IMR-90 (cell line): Measurements from ENCODE around the gene SPRYD7. TPM values are rescaled to one million over a fixed set of nuclear protein-coding genes. Genes with fewer than 3 reads are reported as not detected.

Source experiments
- ATAC-seq: fragments of 200-7000 bp; cut with Tn5 transposase; 2 replicates; pipeline ENCODE4 v1.9.1; 2020; ENCODE audit warnings: low read depth, mild to moderate bottlenecking, moderate library complexity
- BruUV-seq: library from RNA; stranded (reverse); fragments of 400-500 nt; replicated peaks from 2 replicates; lab custom pipeline; 2021; lab: Mats Ljungman, UMichigan
- CTCF ChIA-PET: fragments of 300-600 bp; formaldehyde crosslinking; extraction: SDS; loops from one replicate; lab custom pipeline; 2021; ENCODE audit warnings: antibody characterized with exemption; lab: Yijun Ruan, JAX
- POLR2A ChIA-PET: fragments of 300-600 bp; sonication (Branson Sonifier 250); formaldehyde crosslinking; loops from one replicate; lab custom pipeline; 2022; ENCODE audit warnings: antibody characterized with exemption; ENCODE audit not compliant: unreplicated experiment; lab: Charles Lee
- DNase-seq: peaks from one replicate; pipeline ENCODE4 v3.0.0; 2013
- H2AFZ ChIP-seq: replicated peaks from 2 replicates; pipeline ENCODE3; 2013; ENCODE audit warnings: low read length, mild to moderate bottlenecking; ENCODE audit not compliant: poor library complexity
- H2AK5ac ChIP-seq: 2 replicates; pipeline ENCODE4 v1.6.1; 2013; ENCODE audit warnings: low read depth, low read length, inconsistent platforms
- H2AK9ac ChIP-seq: replicated peaks from 2 replicates; pipeline ENCODE3; 2013; ENCODE audit warnings: mild to moderate bottlenecking, low read depth, low read length, moderate library complexity; ENCODE audit not compliant: poor library complexity
- H2BK120ac ChIP-seq: 2 replicates; pipeline ENCODE4 v1.6.1; 2013; ENCODE audit warnings: low read depth, low read length, inconsistent platforms
- H2BK15ac ChIP-seq: 3 replicates; pipeline ENCODE4 v1.6.1; 2013; ENCODE audit warnings: low read depth, low read length, inconsistent platforms
- H2BK20ac ChIP-seq: 2 replicates; pipeline ENCODE4 v1.6.1; 2013; ENCODE audit warnings: low read depth, mild to moderate bottlenecking, inconsistent platforms, low read length, moderate library complexity
- H2BK5ac ChIP-seq: 2 replicates; pipeline ENCODE4 v1.6.1; 2013; ENCODE audit warnings: mild to moderate bottlenecking, low read depth, low read length, inconsistent platforms; ENCODE audit not compliant: poor library complexity, severe bottlenecking
- H3K14ac ChIP-seq: replicated peaks from 2 replicates; pipeline ENCODE4 v1.6.1; 2013; ENCODE audit warnings: low read depth, low read length, inconsistent platforms
- H3K18ac ChIP-seq: 2 replicates; pipeline ENCODE4 v1.6.1; 2013; ENCODE audit warnings: low read depth, low read length, control low read depth
- H3K23ac ChIP-seq: 2 replicates; pipeline ENCODE4 v1.6.1; 2013; ENCODE audit warnings: low read depth, low read length, inconsistent platforms
- H3K27ac ChIP-seq: 2 replicates; pipeline ENCODE4 v1.5.1; 2013; ENCODE audit warnings: mild to moderate bottlenecking, control low read depth, low read length; ENCODE audit not compliant: insufficient read depth
- H3K27me3 ChIP-seq: 2 replicates; pipeline ENCODE4 v1.6.1; 2013; ENCODE audit warnings: low read length; ENCODE audit not compliant: control insufficient read depth, insufficient read depth
- H3K36me3 ChIP-seq: 2 replicates; pipeline ENCODE4 v1.6.1; 2013; ENCODE audit warnings: low read length, mixed read lengths; ENCODE audit not compliant: control insufficient read depth, insufficient read depth
- H3K4ac ChIP-seq: 2 replicates; pipeline ENCODE4 v1.6.1; 2013; ENCODE audit warnings: low read depth, low read length, inconsistent platforms
- H3K4me1 ChIP-seq: 2 replicates; pipeline ENCODE4 v1.6.1; 2013; ENCODE audit warnings: low read length, mixed read lengths; ENCODE audit not compliant: control insufficient read depth, insufficient read depth
- H3K4me2 ChIP-seq: 2 replicates; pipeline ENCODE4 v1.6.1; 2013; ENCODE audit warnings: low read depth, mild to moderate bottlenecking, control low read depth, low read length, moderate library complexity
- H3K4me3 ChIP-seq: 2 replicates; pipeline ENCODE4 v1.5.1; 2013; ENCODE audit warnings: low read depth, mild to moderate bottlenecking, control low read depth, low read length, moderate library complexity; ENCODE audit not compliant: insufficient read depth
- H3K56ac ChIP-seq: 2 replicates; pipeline ENCODE4 v1.6.1; 2013; ENCODE audit warnings: low read length, inconsistent platforms; ENCODE audit not compliant: insufficient read depth; ENCODE audit errors: extremely low read depth
- H3K79me1 ChIP-seq, 2 experiments: 2 replicates each; pipeline ENCODE4 v1.6.1; 2013; ENCODE audit warnings: low read length in 2 of 2, inconsistent platforms in 1 of 2, low read depth in 1 of 2
- H3K9ac ChIP-seq: 2 replicates; pipeline ENCODE4 v1.6.1; 2013; ENCODE audit warnings: low read depth, low read length, control low read depth
- H3K9me1 ChIP-seq: 2 replicates; pipeline ENCODE4 v1.6.1; 2013; ENCODE audit warnings: low read length, inconsistent platforms; ENCODE audit not compliant: insufficient read depth
- H3K9me3 ChIP-seq: 2 replicates; pipeline ENCODE4 v1.6.1; 2013; ENCODE audit warnings: low read length; ENCODE audit not compliant: control insufficient read depth, insufficient read depth
- H4K20me1 ChIP-seq: 2 replicates; pipeline ENCODE4 v1.6.1; 2013; ENCODE audit warnings: low read length, inconsistent platforms; ENCODE audit not compliant: insufficient read depth
- H4K5ac ChIP-seq: 2 replicates; pipeline ENCODE4 v1.6.1; 2013; ENCODE audit warnings: mild to moderate bottlenecking, low read depth, low read length, control low read depth
- H4K8ac ChIP-seq, 2 experiments: 2 replicates each; pipeline ENCODE4 v1.6.1; 2013; ENCODE audit warnings: low read depth in 2 of 2, low read length in 2 of 2, control low read depth in 1 of 2, inconsistent platforms in 1 of 2
- H4K91ac ChIP-seq: 2 replicates; pipeline ENCODE4 v1.6.1; 2013; ENCODE audit warnings: low read depth, low read length, inconsistent platforms; ENCODE audit not compliant: insufficient read depth
- CEBPB ChIP-seq: IDR thresholded peaks from 2 replicates; pipeline ENCODE4 v1.6.1; 2012; ENCODE audit warnings: low read depth, low read length, improper control_type of control experiment
- CHD1 ChIP-seq: IDR thresholded peaks from 2 replicates; pipeline ENCODE4 v1.6.1; 2012; ENCODE audit warnings: low read depth, low read length, improper control_type of control experiment
- FOS ChIP-seq: fragments of 150-350 bp; IDR thresholded peaks from 2 replicates; pipeline ENCODE4 v1.6.1; 2016; ENCODE audit warnings: low read depth, low read length
- MAZ ChIP-seq: IDR thresholded peaks from 2 replicates; pipeline ENCODE4 v1.6.1; 2012; ENCODE audit warnings: low read depth, mild to moderate bottlenecking, low read length, improper control_type of control experiment, moderate library complexity, borderline replicate concordance
- MXI1 ChIP-seq: IDR thresholded peaks from 2 replicates; pipeline ENCODE4 v1.6.1; 2012; ENCODE audit warnings: low read depth, mild to moderate bottlenecking, low read length, moderate library complexity, borderline replicate concordance
- POLR2A ChIP-seq: IDR thresholded peaks from 2 replicates; pipeline ENCODE4 v1.6.1; 2012; ENCODE audit warnings: mild to moderate bottlenecking, low read depth, low read length
- RAD21 ChIP-seq: IDR thresholded peaks from 2 replicates; pipeline ENCODE4 v1.6.1; 2012; ENCODE audit warnings: low read length, improper control_type of control experiment
- RCOR1 ChIP-seq: IDR thresholded peaks from 2 replicates; pipeline ENCODE4 v1.6.1; 2012; ENCODE audit warnings: mild to moderate bottlenecking, low read length, improper control_type of control experiment; ENCODE audit not compliant: insufficient replicate concordance
- SMC3 ChIP-seq: fragments of 150-350 bp; IDR thresholded peaks from 2 replicates; pipeline ENCODE4 v1.6.1; 2016; ENCODE audit warnings: low read depth, mild to moderate bottlenecking, antibody characterized with exemption, low read length, moderate library complexity
- WGBS, 2 experiments: methylation state at CpG; one replicate each; pipeline versions ENCODE4 v1.1.5 to v1.1.7; 2013; ENCODE audit warnings: missing lambda C conversion rate in 2 of 2; ENCODE audit not compliant: insufficient read length in 1 of 2; ENCODE audit errors: extremely low coverage in 2 of 2; 5-methylcytosine and 5-hydroxymethylcytosine counted together
- dilution Hi-C: fragments of 300-500 bp; cut with HindIII; formaldehyde crosslinking; loops from one replicate; pipeline ENCODE4 v1.14.3; 2018; ENCODE audit warnings: low sequenced_read_pairs; ENCODE audit not compliant: unreplicated experiment
- in situ Hi-C: fragments of 300-500 bp; cut with MboI; formaldehyde crosslinking; loops from 3 replicates; pipeline ENCODE4 v1.14.3; 2019; ENCODE audit warnings: low sequenced_read_pairs, inconsistent platforms, mixed read lengths
- intact Hi-C: fragments of 100-400 bp; cut with micrococcal nuclease; formaldehyde crosslinking; loops from 2 replicates; pipeline ENCODE4 v1.10.0; 2022
- polyA plus RNA-seq, 3 experiments: library from polyadenylated mRNA; depleted of rRNA; stranded (reverse); fragments of >200 nt; gene quantifications; 2 replicates each; pipeline ENCODE4 v1.2.3, GENCODE V29; 2012; ENCODE audit warnings: low replicate concordance in 1 of 3
- total RNA-seq: library from RNA; depleted of rRNA; stranded (reverse); fragments of >200 nt; gene quantifications from 2 replicates; pipeline ENCODE4 v1.2.3, GENCODE V29; 2012
- TF ChIP-seq, protein P1 (sequence below): fragments of 150-350 bp; IDR thresholded peaks from 2 replicates; pipeline ENCODE4 v1.6.1; 2016; ENCODE audit warnings: low read depth, mild to moderate bottlenecking, low read length, moderate library complexity, borderline replicate concordance

The SPRYD7 gene
- total and polyA plus RNA-seq, 2 of the 4 experiments (the other 2 are of a cell fraction), result 5.6 to 20.2 TPM

DNA sequence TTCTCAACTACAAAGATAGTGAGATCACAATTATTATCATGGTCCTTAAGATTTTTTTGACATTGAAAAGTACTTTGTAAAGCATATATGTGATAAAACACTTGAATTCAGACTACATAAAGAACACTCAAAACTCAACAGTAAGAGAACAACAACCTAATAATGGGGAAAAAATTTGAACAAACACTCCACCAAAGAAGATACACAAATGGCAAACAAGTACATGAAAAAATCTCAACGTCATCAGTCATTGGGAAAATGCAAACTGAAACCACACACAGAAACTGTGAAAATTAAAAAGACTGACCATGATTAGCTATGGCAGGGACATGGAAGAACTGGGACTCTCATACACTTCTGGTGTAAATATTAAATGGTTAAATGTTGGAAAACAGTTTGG, 70.9 kb downstream of the SPRYD7 start:
- TF ChIP-seq FOS (no peak), SMC3 (no peak), CHD1 (no peak), RCOR1 (no peak), RAD21 (no peak), CEBPB (no peak), MAZ (no peak), MXI1 (no peak), POLR2A (no peak)
- TF ChIP-seq, protein P1, sequence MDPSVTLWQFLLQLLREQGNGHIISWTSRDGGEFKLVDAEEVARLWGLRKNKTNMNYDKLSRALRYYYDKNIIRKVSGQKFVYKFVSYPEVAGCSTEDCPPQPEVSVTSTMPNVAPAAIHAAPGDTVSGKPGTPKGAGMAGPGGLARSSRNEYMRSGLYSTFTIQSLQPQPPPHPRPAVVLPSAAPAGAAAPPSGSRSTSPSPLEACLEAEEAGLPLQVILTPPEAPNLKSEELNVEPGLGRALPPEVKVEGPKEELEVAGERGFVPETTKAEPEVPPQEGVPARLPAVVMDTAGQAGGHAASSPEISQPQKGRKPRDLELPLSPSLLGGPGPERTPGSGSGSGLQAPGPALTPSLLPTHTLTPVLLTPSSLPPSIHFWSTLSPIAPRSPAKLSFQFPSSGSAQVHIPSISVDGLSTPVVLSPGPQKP, result no peak
- dilution Hi-C loops, result no loop called here

More for the DNA sequence above, 70.9 kb downstream of the SPRYD7 start:
- H3K4me2 ChIP-seq, result no peak overlapping the region
- in situ Hi-C loops, result no loop called here
- intact Hi-C loops, result no loop called here
- H4K91ac ChIP-seq, result no peak overlapping the region
- POLR2A ChIA-PET, result no interaction called here
- no peak overlapping the region for H3K18ac ChIP-seq
- DNase-seq, result no peak
- no peaks in the 10 kb centered on the region for H3K4me1 ChIP-seq
- no peak overlapping the region for H2BK5ac ChIP-seq
- H4K5ac ChIP-seq, result no peak overlapping the region
- no CpG with 5 or more reads among the region's 1 CpG for WGBS, 2 experiments
- H3K9me3 ChIP-seq, result no peaks in the 10 kb centered on the region
- no peak overlapping the region for H3K23ac ChIP-seq
- no peak overlapping the region for H3K27ac ChIP-seq
- no TSS peak for BruUV-seq
- no peaks in the 10 kb centered on the region for H3K36me3 ChIP-seq
- no peak overlapping the region for H3K56ac ChIP-seq
- no peak overlapping the region for H2AK9ac ChIP-seq
- no peak overlapping the region for H2AK5ac ChIP-seq
- no peak overlapping the region for H2BK120ac ChIP-seq
- H3K9me1 ChIP-seq, result peaks cover 5% of the 10 kb centered on the region
- no peak for ATAC-seq
- H3K14ac ChIP-seq, result no peak overlapping the region
- H2AFZ ChIP-seq, result no peak overlapping the region
- H3K9ac ChIP-seq, result no peak overlapping the region
- H4K20me1 ChIP-seq, result no peaks in the 10 kb centered on the region
- no peaks in the 10 kb centered on the region for H3K27me3 ChIP-seq
- no peak overlapping the region for H2BK20ac ChIP-seq
- no peak overlapping the region for H3K4ac ChIP-seq
- no peaks in the 10 kb centered on the region for H3K79me1 ChIP-seq
- H2BK15ac ChIP-seq, result no peak overlapping the region
- H4K8ac ChIP-seq, result no peak overlapping the region
- H3K4me3 ChIP-seq, result no peak overlapping the region
- CTCF ChIA-PET, result no interaction called here
